ENCODE measurements around the gene ANKFN1.

Gene ANKFN1

GRCh38 chr17:56324676-56325075, 171.4 kb downstream of the ANKFN1 start:
- TF ChIP-seq CTCF (IDR thresholded peaks at IDR 0.05; ENCODE audit: extremely low read depth, insufficient read depth, missing control alignments) = no peak
- no peak for DNase-seq (ENCODE audit: low spot score)
- in situ Hi-C loops (cut with MboI; ENCODE audit: low pct_unique_long_range_greater_than_20kb, low sequenced_read_pairs, unreplicated experiment) = no loop called here

- TF ChIP-seq CTCF (IDR thresholded peaks at IDR 0.05; ENCODE audit: extremely low read depth, insufficient read depth, missing control alignments) = no peak
- in situ Hi-C loops (cut with MboI; ENCODE audit: low pct_unique_long_range_greater_than_20kb, low sequenced_read_pairs, unreplicated experiment) = no loop called here
- no peak for DNase-seq (ENCODE audit: low spot score)
Observed at GRCh38 chr17:56325313-56326000, 172.2 kb downstream of the ANKFN1 start.

- in situ Hi-C loops (cut with MboI; ENCODE audit: low pct_unique_long_range_greater_than_20kb, low sequenced_read_pairs, unreplicated experiment) = no loop called here
- no peak for TF ChIP-seq CTCF (IDR thresholded peaks at IDR 0.05; ENCODE audit: extremely low read depth, insufficient read depth, missing control alignments)
- no peak for DNase-seq (ENCODE audit: low spot score)
Observed at GRCh38 chr17:56326001-56326359, 172.7 kb downstream of the ANKFN1 start.

GRCh38 chr17:56347639-56348038, 194.4 kb downstream of the ANKFN1 start:
- in situ Hi-C loops (cut with MboI; ENCODE audit: low pct_unique_long_range_greater_than_20kb, low sequenced_read_pairs, unreplicated experiment) = no loop called here
- DNase-seq (ENCODE audit: low spot score) = no peak

GRCh38 chr17:56350592-56350991, 197.3 kb downstream of the ANKFN1 start:
- DNase-seq (ENCODE audit: low spot score) = no peak
- TF ChIP-seq CTCF (IDR thresholded peaks at IDR 0.05; ENCODE audit: extremely low read depth, insufficient read depth, missing control alignments) = no peak
- in situ Hi-C loops (cut with MboI; ENCODE audit: low pct_unique_long_range_greater_than_20kb, low sequenced_read_pairs, unreplicated experiment) = loop anchor here (25.0 kb wide), 1 partner anchor 112 kb away; no protein-coding TSS in a partner anchor

More at GRCh38 chr17:56347639-56348038, 194.4 kb downstream of the ANKFN1 start:
- no peak for TF ChIP-seq CTCF (IDR thresholded peaks at IDR 0.05; ENCODE audit: extremely low read depth, insufficient read depth, missing control alignments)

GRCh38 chr17:56351675-56352074, 198.4 kb downstream of the ANKFN1 start:
- DNase-seq (ENCODE audit: low spot score) = no peak
- in situ Hi-C loops (cut with MboI; ENCODE audit: low pct_unique_long_range_greater_than_20kb, low sequenced_read_pairs, unreplicated experiment) = loop anchor here (25.0 kb wide), 1 partner anchor 111 kb away; no protein-coding TSS in a partner anchor
- TF ChIP-seq CTCF (IDR thresholded peaks at IDR 0.05; ENCODE audit: extremely low read depth, insufficient read depth, missing control alignments) = no peak

All from GM13977 (cell line).